Left lung (tissue), 10 donors: ENCODE results near the gene MTHFSD. TPM values are rescaled to one million over a fixed set of nuclear protein-coding genes. Genes with fewer than 3 reads are reported as not detected.

ENCODE experiments used
- ATAC-seq: fragments of 200-7000 bp; cut with Tn5 transposase; one replicate; pipeline ENCODE4 v1.9.1; 2020; ENCODE audit warnings: moderate library complexity
- DNase-seq, 4 donors: peaks; one replicate each; pipeline ENCODE4 v3.0.0-alpha.2; 2013 to 2020
- H3K27ac ChIP-seq, 2 donors: fragments of 200-600 bp; sonication (generic) in 1 of 2; one replicate each; pipeline versions ENCODE4 v1.5.0 to v1.8.0; 2020 to 2021
- H3K27me3 ChIP-seq, 2 donors: fragments of 200-600 bp; sonication (generic) in 1 of 2; one replicate each; pipeline versions ENCODE4 v1.5.0 to v1.8.0; 2020 to 2021
- H3K36me3 ChIP-seq, 2 donors: fragments of 200-600 bp; sonication (generic) in 1 of 2; one replicate each; pipeline versions ENCODE4 v1.5.0 to v1.8.0; 2020 to 2021
- H3K4me1 ChIP-seq, 2 donors: fragments of 200-600 bp; one replicate each; pipeline ENCODE4 v1.8.0; 2021
- H3K4me3 ChIP-seq, 2 donors: fragments of 200-600 bp; sonication (generic) in 1 of 2; one replicate each; pipeline versions ENCODE4 v1.5.0 to v1.8.0; 2020 to 2021; ENCODE audit warnings: mild to moderate bottlenecking in 1 of 2
- H3K9me3 ChIP-seq, 2 donors: fragments of 200-600 bp; sonication (generic) in 1 of 2; one replicate each; pipeline versions ENCODE4 v1.5.0 to v1.8.0; 2020 to 2021
- CTCF ChIP-seq, 2 donors: fragments of 200-600 bp; sonication (generic) in 1 of 2; IDR thresholded peaks; one replicate each; pipeline versions ENCODE4 v1.5.0 to v1.8.0; 2021; ENCODE audit warnings: antibody characterized with exemption in 2 of 2
- intact Hi-C, 2 donors: fragments of 100-400 bp; cut with DNase I; formaldehyde crosslinking; loops; one replicate each; pipeline versions ENCODE4 v1.11.2 to v1.14.2; 2022
- polyA plus RNA-seq, 6 donors: library from polyadenylated mRNA; unstranded; fragments of 120-200 nt; gene quantifications; one replicate each; pipeline ENCODE4 v1.2.1, GENCODE V29; 2013; ENCODE audit not compliant: insufficient read length in 6 of 6
- total RNA-seq, 2 donors: library from RNA; stranded (reverse); fragmentation: NEBNext Ultra II Directional; extraction: Animal tissue kit (Norgen Biotek cat#: 25700); gene quantifications; one replicate each; pipeline ENCODE4 v1.2.1, GENCODE V29; 2021
- donor health status: DM: no; HTN: yes; CAD: no.
- donor health status: DM: no; HTN: no; CAD: no.

Gene MTHFSD
- total and polyA plus RNA-seq, 8 donors, result 19.7 to 32.5 (median 28.5) TPM

GRCh38 chr16:86587487-86587886, 32.5 kb upstream of the MTHFSD start:
- DNase-seq, result no peak
- H3K27me3 ChIP-seq, result peaks cover 4 to 44% of the 10 kb centered on the region in 2 donors
- H3K4me3 ChIP-seq, result no peak overlapping the region
- H3K27ac ChIP-seq, result no peak overlapping the region
- ATAC-seq, result no peak
- no peaks in the 10 kb centered on the region for H3K4me1 ChIP-seq
- no peak for TF ChIP-seq CTCF (IDR thresholded peaks at IDR 0.05)
- no peaks in the 10 kb centered on the region for H3K36me3 ChIP-seq
- intact Hi-C loops, result no loop called here
- no peaks in the 10 kb centered on the region for H3K9me3 ChIP-seq

DNA sequence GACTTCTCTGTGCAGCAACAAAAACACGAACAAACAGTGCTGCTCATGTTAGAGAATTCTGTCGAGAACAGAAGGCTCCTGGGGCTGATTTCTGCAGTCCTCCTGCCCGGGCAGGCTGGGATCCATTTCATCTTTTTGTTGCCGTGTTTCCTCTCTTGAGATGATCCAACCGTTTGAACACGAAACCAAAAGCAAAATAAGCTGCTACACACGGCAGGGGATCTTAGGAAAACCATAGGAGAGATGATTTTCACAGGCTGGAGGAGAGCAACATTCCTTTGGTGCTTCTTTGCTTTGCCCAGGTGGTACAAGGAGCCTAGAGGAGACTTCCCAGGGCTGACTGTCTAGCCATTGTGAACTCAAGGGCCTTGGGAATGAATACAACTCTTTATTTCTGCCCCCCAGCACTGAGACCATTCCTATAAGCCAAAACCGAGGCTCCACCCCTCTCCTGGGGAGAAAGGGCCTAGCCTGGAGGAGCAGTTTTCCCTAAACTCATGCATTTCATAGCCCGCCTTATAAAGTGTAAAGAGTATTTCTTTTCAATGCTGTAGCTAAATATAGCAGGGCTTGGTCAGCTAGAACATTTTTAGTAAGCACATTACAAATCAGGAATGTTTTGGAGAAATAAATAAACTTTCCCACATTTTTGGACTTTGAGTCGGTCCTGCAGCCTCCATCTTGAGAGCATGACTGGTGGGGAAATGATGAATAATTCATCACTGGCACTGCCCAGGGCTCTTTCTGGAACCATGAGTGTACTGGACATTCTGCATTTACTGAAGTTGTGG, 31.0 kb upstream of the MTHFSD start:
- Histone ChIP-seq H3K9me3 (no peaks in the 10 kb centered on the region), H3K27ac (no peak overlapping the region), H3K27me3 (peaks cover 5 to 44% of the 10 kb centered on the region in 2 donors), H3K36me3 (no peaks in the 10 kb centered on the region), H3K4me1 (no peaks in the 10 kb centered on the region), H3K4me3 (no peak overlapping the region)
- no peak for TF ChIP-seq CTCF (IDR thresholded peaks at IDR 0.05)
- DNase-seq (no peak), ATAC-seq (no peak)
- intact Hi-C loops, result no loop called here

- H3K27ac ChIP-seq, result no peak overlapping the region
- ATAC-seq, result no peak
- DNase-seq, result no peak
- H3K4me3 ChIP-seq, result no peak overlapping the region
- no peak for TF ChIP-seq CTCF (IDR thresholded peaks at IDR 0.05)
- no peaks in the 10 kb centered on the region for H3K4me1 ChIP-seq
- intact Hi-C loops, result no loop called here
- H3K9me3 ChIP-seq, result no peaks in the 10 kb centered on the region
- no peaks in the 10 kb centered on the region for H3K36me3 ChIP-seq
- peaks cover 13 to 48% of the 10 kb centered on the region in 2 donors for H3K27me3 ChIP-seq
These were observed 30.0 kb upstream of the MTHFSD start for GRCh38 chr16:86584726-86585721.

GRCh38 chr16:86584071-86584685, 29.1 kb upstream of the MTHFSD start:
- no peaks in the 10 kb centered on the region for H3K36me3 ChIP-seq
- H3K4me3 ChIP-seq, result no peak overlapping the region
- DNase-seq (no peak), ATAC-seq (no peak)
- no peak for TF ChIP-seq CTCF (IDR thresholded peaks at IDR 0.05)
- intact Hi-C loops, result no loop called here
- H3K27ac ChIP-seq, result no peak overlapping the region
- H3K27me3 ChIP-seq, result peaks cover 21 to 48% of the 10 kb centered on the region in 2 donors
- no peaks in the 10 kb centered on the region for H3K9me3 ChIP-seq
- no peaks in the 10 kb centered on the region for H3K4me1 ChIP-seq
